GM12878 (cell line): ENCODE measurements around the gene KLK2. TPM values are rescaled to one million over a fixed set of nuclear protein-coding genes. Genes with fewer than 3 reads are reported as not detected.
A peak's percentile ranks its signal among the peaks of the same experiment; 100 is the strongest.

Source experiments
- ATF2 ChIP-seq: IDR thresholded peaks from 2 replicates; pipeline ENCODE4 v1.6.1; 2012; ENCODE audit warnings: low read length, inconsistent platforms
- ATF7 ChIP-seq: fragments of 450-650 bp; IDR thresholded peaks from 2 replicates; pipeline ENCODE4 v1.6.1; 2016; ENCODE audit warnings: low read depth, mild to moderate bottlenecking
- BHLHE40 ChIP-seq, 2 experiments: fragments of 450-650 bp in 1 of 2; IDR thresholded peaks; 2 replicates each; pipeline ENCODE4 v1.6.1; 2011 to 2017; ENCODE audit warnings: low read depth in 2 of 2, borderline replicate concordance in 1 of 2, improper control_type of control experiment in 1 of 2, low read length in 1 of 2, mild to moderate bottlenecking in 1 of 2
- BMI1 ChIP-seq: fragments of 450-650 bp; IDR thresholded peaks from 2 replicates; pipeline ENCODE4 v1.6.1; 2016; ENCODE audit warnings: mild to moderate bottlenecking, moderate library complexity, borderline replicate concordance
- CREM ChIP-seq: IDR thresholded peaks from 2 replicates; pipeline ENCODE4 v1.6.1; 2014; ENCODE audit warnings: antibody characterized with exemption, low read depth
- E2F8 ChIP-seq: fragments of 450-650 bp; IDR thresholded peaks from 2 replicates; pipeline ENCODE4 v1.6.1; 2018; ENCODE audit warnings: mild to moderate bottlenecking, low read depth, moderate library complexity; ENCODE audit not compliant: partially characterized antibody
- EED ChIP-seq: sonication (generic); IDR thresholded peaks from 2 replicates; pipeline ENCODE4 v1.6.1; 2016; ENCODE audit warnings: antibody characterized with exemption, low read depth
- EP300 ChIP-seq, 2 experiments: fragments of 150-350 bp in 1 of 2; IDR thresholded peaks; 2 replicates each; pipeline ENCODE4 v1.6.1; 2011 to 2012; ENCODE audit warnings: low read depth in 2 of 2, low read length in 2 of 2, borderline replicate concordance in 1 of 2, improper control_type of control experiment in 1 of 2, inconsistent platforms in 1 of 2; ENCODE audit not compliant: control insufficient read depth in 1 of 2
- FOXM1 ChIP-seq: IDR thresholded peaks from 2 replicates; pipeline ENCODE4 v1.6.1; 2012; ENCODE audit warnings: low read depth, mild to moderate bottlenecking, inconsistent platforms, low read length, moderate library complexity
- GATAD2B ChIP-seq: fragments of 450-650 bp; conservative IDR thresholded peaks from 2 replicates; pipeline ENCODE4 v1.6.1; 2017; ENCODE audit warnings: low read depth, mild to moderate bottlenecking, moderate library complexity
- HDAC2 ChIP-seq: fragments of 200-600 bp; sonication (generic); IDR thresholded peaks from 2 replicates; pipeline ENCODE4 v1.6.1; 2017
- IKZF1 ChIP-seq: fragments of 450-650 bp; conservative IDR thresholded peaks from 2 replicates; pipeline ENCODE4 v1.6.1; 2017; ENCODE audit warnings: antibody characterized with exemption, mild to moderate bottlenecking
- IKZF2 ChIP-seq, 2 experiments: fragments of 450-650 bp; IDR thresholded peaks; 2 replicates each; pipeline ENCODE4 v1.6.1; 2017; ENCODE audit warnings: mild to moderate bottlenecking in 2 of 2, moderate library complexity in 2 of 2
- IRF4 ChIP-seq: IDR thresholded peaks from 2 replicates; pipeline ENCODE4 v1.6.1; 2011; ENCODE audit warnings: low read depth, low read length
- KLF5 ChIP-seq: fragments of 450-650 bp; IDR thresholded peaks from 2 replicates; pipeline ENCODE4 v1.6.1; 2014; ENCODE audit warnings: mild to moderate bottlenecking; ENCODE audit not compliant: partially characterized antibody
- MTA3 ChIP-seq: IDR thresholded peaks from 2 replicates; pipeline ENCODE4 v1.6.1; 2012; ENCODE audit warnings: low read length, inconsistent platforms, borderline replicate concordance
- NBN ChIP-seq: fragments of 450-650 bp; IDR thresholded peaks from 2 replicates; pipeline ENCODE4 v1.6.1; 2016
- NFXL1 ChIP-seq: fragments of 450-650 bp; IDR thresholded peaks from 2 replicates; pipeline ENCODE4 v1.6.1; 2017; ENCODE audit warnings: antibody characterized with exemption, mild to moderate bottlenecking, borderline replicate concordance
- POU2F2 ChIP-seq: IDR thresholded peaks from 3 replicates; pipeline ENCODE4 v1.6.1; 2011; ENCODE audit warnings: low read depth, mild to moderate bottlenecking, low read length, borderline replicate concordance
- RELA ChIP-seq: fragments of 450-650 bp; IDR thresholded peaks from 2 replicates; pipeline ENCODE4 v1.8.0; 2014; ENCODE audit warnings: borderline replicate concordance; ENCODE audit not compliant: partially characterized antibody
- REST ChIP-seq: IDR thresholded peaks from 2 replicates; pipeline ENCODE4 v1.6.1; 2012; ENCODE audit warnings: mild to moderate bottlenecking, low read depth, low read length
- SP1 ChIP-seq: IDR thresholded peaks from one replicate; pipeline ENCODE4 v1.6.1; 2011; ENCODE audit warnings: low read depth, low read length
- TBL1XR1 ChIP-seq: IDR thresholded peaks from 2 replicates; pipeline ENCODE4 v1.6.1; 2012; ENCODE audit warnings: low read depth, low read length, improper control_type of control experiment
- TCF3 ChIP-seq: IDR thresholded peaks from 2 replicates; pipeline ENCODE4 v1.6.1; 2012; ENCODE audit warnings: low read depth, mild to moderate bottlenecking, low read length, borderline replicate concordance; ENCODE audit not compliant: insufficient read depth
- WRNIP1 ChIP-seq: IDR thresholded peaks from 2 replicates; pipeline ENCODE4 v1.6.1; 2011; ENCODE audit warnings: low read depth, low read length, improper control_type of control experiment, borderline replicate concordance
- polyA plus RNA-seq, 11 experiments: library from polyadenylated mRNA; depleted of rRNA in 4 of 11; unstranded in 6 of 11; stranded (reverse) in 5 of 11; fragments of >200 nt; fragmentation: Nextera tagmentation in 4 of 11; fragmentation: Illumina TruSeq in 1 of 11; extraction: Ambion mirVana in 4 of 11; extraction: Trizol in 1 of 11; gene quantifications; 1 replicate in 1 of 11; 2 replicates in 10 of 11; pipeline versions ENCODE4 v1.2.1 to v1.2.3, GENCODE V29; 2011 to 2016; ENCODE audit warnings: inconsistent platforms in 2 of 11, missing spikeins in 2 of 11, low read depth in 1 of 11
- total RNA-seq, 4 experiments: library from RNA; depleted of rRNA in 3 of 4; stranded (reverse); fragments of >200 nt in 3 of 4; fragmentation: Illumina TruSeq in 1 of 4; extraction: Trizol in 1 of 4; gene quantifications; 2 replicates each; pipeline versions ENCODE4 v1.2.1 to v1.2.3, GENCODE V29; 2013 to 2021

The KLK2 gene
- total and polyA plus RNA-seq, 10 of the 15 experiments (the other 5 are each of a cell fraction or from before 2014, with no cell fraction given) = 0.19 to 3.1 (median 1.2) TPM

- TF ChIP-seq CREM = no peak
- TF ChIP-seq E2F8 = no peak
- TF ChIP-seq RELA = no peak
- peak; percentile 40; the same call in 2 of the 3 replicates for TF ChIP-seq POU2F2
- TF ChIP-seq EP300 (IDR thresholded peaks at IDR 0.05; ENCODE audit: borderline replicate concordance in 1 of 2, control insufficient read depth in 1 of 2, low read depth in 2 of 2, low read length in 2 of 2) = peak in 1 of 2 experiments; percentile 91; a peak in 3 of 4 replicates
- peak; percentile 33 to 63; a peak in 3 of 4 replicates for TF ChIP-seq IKZF2 (IDR thresholded peaks at IDR 0.05)
- TF ChIP-seq BMI1 = peak; percentile 42; the same call in 1 of the 2 replicates
- peak; percentile 78; the same call in 1 of the 2 replicates for TF ChIP-seq TCF3
- TF ChIP-seq KLF5 = peak; percentile 4
- 0 out of 2 replicates have a peak, but pooled peaks have one; percentile 1 for TF ChIP-seq FOXM1
- peak; percentile 56; the same call in 1 of the 2 replicates for TF ChIP-seq EED
- peak in 1 of 2 experiments; percentile 19; a peak in 1 of 4 replicates for TF ChIP-seq BHLHE40 (IDR thresholded peaks at IDR 0.05; ENCODE audit: borderline replicate concordance in 1 of 2, low read depth in 2 of 2, low read length in 1 of 2)
- no peak for TF ChIP-seq ATF7
- no peak for TF ChIP-seq TBL1XR1
- TF ChIP-seq GATAD2B = 0 out of 2 replicates have a peak, but pooled peaks have one; percentile 72
- TF ChIP-seq IKZF1 = peak; percentile 68
- TF ChIP-seq IRF4 = 0 out of 2 replicates have a peak, but pooled peaks have one; percentile 7
- no peak for TF ChIP-seq WRNIP1
- no peak for TF ChIP-seq ATF2
- no peak for TF ChIP-seq HDAC2
- TF ChIP-seq NFXL1 = no peak
- TF ChIP-seq NBN = no peak
- no peak for TF ChIP-seq REST
- TF ChIP-seq SP1 = no peak
- no peak for TF ChIP-seq MTA3
Observed at GRCh38 chr19:50897191-50897607, 24.0 kb downstream of the KLK2 start (continued).
